Body of pancreas (tissue), 4 donors: Measurements from ENCODE around the gene SPHK2. TPM values are rescaled to one million over a fixed set of nuclear protein-coding genes. Genes with fewer than 3 reads are reported as not detected.

Experiments
- ATAC-seq: fragments of 150-250 bp; one replicate; pipeline ENCODE4 v1.9.1; 2016
- DNase-seq, 4 donors: peaks; one replicate each; pipeline ENCODE4 v3.0.0-alpha.2; 2019
- H3K27ac ChIP-seq, 4 donors: fragments of 200-600 bp; sonication (generic); 1 replicate in 3 of 4; 2 replicates in 1 of 4; pipeline versions ENCODE4 v1.5.1 to v1.6.1; 2016 to 2019; ENCODE audit warnings: mild to moderate bottlenecking in 1 of 4, mixed read lengths in 1 of 4, moderate library complexity in 1 of 4
- H3K27me3 ChIP-seq, 2 donors: fragments of 200-600 bp; sonication (generic); one replicate each; pipeline ENCODE4 v1.6.0; 2016; ENCODE audit warnings: mild to moderate bottlenecking in 1 of 2
- H3K36me3 ChIP-seq, 2 donors: fragments of 200-600 bp; sonication (generic); replicated peaks in 1 of 2; 2 replicates each; pipeline ENCODE4 v1.5.1; 2016; ENCODE audit warnings: low read depth in 2 of 2; ENCODE audit not compliant: insufficient read depth in 1 of 2
- H3K4me1 ChIP-seq: fragments of 200-600 bp; sonication (generic); one replicate; pipeline ENCODE4 v1.6.0; 2016
- H3K4me3 ChIP-seq, 2 donors: fragments of 200-600 bp; sonication (generic); 1 replicate in 1 of 2; 2 replicates in 1 of 2; pipeline ENCODE4 v1.5.1; 2016 to 2019
- H3K9me3 ChIP-seq, 3 donors: fragments of 200-600 bp; sonication (generic); 1 replicate in 2 of 3; 2 replicates in 1 of 3; pipeline ENCODE4 v1.5.1; 2016
- CTCF ChIP-seq, 7 experiments: fragments of 450-650 bp in 4 of 7; fragments of 200-600 bp in 3 of 7; sonication (generic) in 3 of 7; IDR thresholded peaks; one replicate each; pipeline ENCODE4 v1.5.1; 2016 to 2019; ENCODE audit warnings: antibody characterized with exemption in 7 of 7
- POLR2A ChIP-seq, 3 donors: fragments of 450-650 bp; IDR thresholded peaks; one replicate each; pipeline ENCODE4 v1.6.1; 2016; ENCODE audit warnings: antibody characterized with exemption in 3 of 3, mild to moderate bottlenecking in 2 of 3
- WGBS, 2 donors: methylation state at CpG; one replicate each; pipeline ENCODE4 v1.1.5; 2017; 5-methylcytosine and 5-hydroxymethylcytosine counted together
- intact Hi-C: fragments of 100-400 bp; cut with DNase I; formaldehyde crosslinking; loops from one replicate; pipeline ENCODE4 v1.15.1; 2023
- total RNA-seq, 2 donors: library from RNA; depleted of rRNA; stranded (reverse); fragments of >200 nt; gene quantifications; one replicate each; pipeline ENCODE4 v1.1.0, GENCODE V29; 2016

Gene SPHK2
- total RNA-seq, 2 donors from 2014 or later: 8.3 to 37.6 TPM

- intact Hi-C loops: no loop called here
- no peak within 1 kb of the TSS for H3K27ac ChIP-seq
- no peaks in the 10 kb centered on the region for H3K36me3 ChIP-seq
- DNase-seq (no peak), ATAC-seq (no peak)
- no peaks in the 10 kb centered on the region for H3K27me3 ChIP-seq
- no peak within 1 kb of the TSS for H3K4me3 ChIP-seq
- TF ChIP-seq POLR2A (IDR thresholded peaks at IDR 0.05) (no peak), CTCF (IDR thresholded peaks at IDR 0.05) (no peak)
- WGBS, 2 donors: 76 to 85% methylated on average over 9 to 25 of the region's 25 CpGs
- H3K4me1 ChIP-seq: peaks cover 14% of the 10 kb centered on the region
- no peaks in the 10 kb centered on the region for H3K9me3 ChIP-seq
These were observed 53.7 kb downstream of the SPHK2 start, which contains the start of gene NTN5 for GRCh38 chr19:48672994-48673393. Gene NTN5 (minus strand): TSS chr19:48673017. CDS start chr19:48670986, 2,031 bp downstream.

DNA sequence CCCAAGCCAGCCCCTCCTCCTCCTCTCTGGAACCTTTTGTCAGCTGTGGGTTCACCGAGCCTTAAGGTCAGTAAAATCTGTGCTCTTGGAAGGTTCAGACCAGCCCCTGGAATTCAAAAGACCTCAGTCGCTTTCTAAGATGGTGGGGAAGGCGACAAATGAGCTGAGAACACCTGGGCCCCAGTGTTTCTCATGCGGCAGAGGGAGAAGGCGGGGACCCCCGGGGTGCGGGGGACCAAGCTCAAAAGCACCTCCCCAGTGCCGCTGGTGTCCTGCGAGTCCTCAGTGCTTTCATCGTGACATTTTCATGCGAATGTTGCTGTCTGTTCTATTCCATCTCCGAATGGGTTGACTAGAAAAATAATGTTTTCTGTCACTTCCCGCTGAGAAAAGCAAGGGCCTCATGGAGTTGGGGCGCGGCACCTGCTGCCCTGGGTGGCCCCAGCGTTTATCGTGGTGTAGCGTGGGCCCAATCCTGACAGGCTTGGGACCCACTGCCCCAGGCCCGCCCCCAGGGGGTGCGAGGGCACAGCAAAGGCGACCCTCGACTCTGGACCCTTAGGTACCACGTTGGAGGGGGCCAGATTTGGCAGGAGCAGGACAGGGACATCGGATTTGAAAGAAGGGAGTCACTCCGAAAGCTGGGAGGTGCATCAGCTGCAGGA, 54.3 kb downstream of the SPHK2 start:
- Histone ChIP-seq H3K4me1 (peaks cover 20% of the 10 kb centered on the region), H3K27me3 (no peaks in the 10 kb centered on the region), H3K36me3 (no peaks in the 10 kb centered on the region), H3K9me3 (no peaks in the 10 kb centered on the region), H3K4me3 (no peak overlapping the region), H3K27ac (no peak overlapping the region)
- ATAC-seq (no peak), DNase-seq (no peak)
- intact Hi-C loops: no loop called here
- TF ChIP-seq POLR2A (IDR thresholded peaks at IDR 0.05) (no peak), CTCF (IDR thresholded peaks at IDR 0.05) (no peak)
- WGBS, 2 donors: 76 to 81% methylated on average over 25 of the region's 25 CpGs

DNA sequence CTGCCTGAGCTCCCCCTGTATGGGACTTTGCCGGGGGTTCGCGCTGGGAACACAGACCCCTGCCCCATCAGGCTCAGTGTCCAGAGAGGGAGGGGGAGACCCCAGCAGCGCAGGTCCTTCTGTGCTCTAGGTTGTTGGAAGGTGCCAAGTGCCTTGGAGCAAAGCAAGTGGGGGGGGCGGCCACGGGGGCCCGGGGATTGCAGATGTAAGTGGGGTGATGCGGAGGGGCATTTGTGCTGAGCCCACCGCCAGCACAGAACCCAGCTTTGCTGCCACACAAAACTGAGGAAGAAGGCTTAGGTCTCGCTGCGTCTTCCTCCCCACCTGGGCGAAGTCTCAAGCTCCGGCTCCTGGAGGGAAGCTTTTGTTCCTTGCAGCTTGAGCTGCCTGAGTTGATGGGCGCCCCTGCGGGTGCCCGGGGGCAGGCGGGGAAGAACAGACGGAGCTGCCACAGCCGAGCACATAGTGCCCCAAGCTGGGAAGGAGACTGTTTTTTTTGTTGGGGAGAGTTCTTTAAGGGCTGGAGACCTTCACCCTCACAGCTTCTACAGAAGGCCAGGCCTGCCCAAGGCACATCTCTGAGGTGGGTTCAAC, 55.0 kb downstream of the SPHK2 start:
- no peak for DNase-seq
- ATAC-seq: no peak
- no peak overlapping the region for H3K4me3 ChIP-seq
- TF ChIP-seq POLR2A (IDR thresholded peaks at IDR 0.05) (no peak), CTCF (IDR thresholded peaks at IDR 0.05) (no peak)
- H3K9me3 ChIP-seq: no peaks in the 10 kb centered on the region
- peaks cover 28% of the 10 kb centered on the region for H3K4me1 ChIP-seq
- no peak overlapping the region for H3K27ac ChIP-seq
- intact Hi-C loops: no loop called here
- 79 to 85% methylated on average over 5 to 18 of the region's 19 CpGs for WGBS, 2 donors
- H3K36me3 ChIP-seq: no peaks in the 10 kb centered on the region
- H3K27me3 ChIP-seq: no peaks in the 10 kb centered on the region

- Histone ChIP-seq H3K4me1 (peaks cover 28% of the 10 kb centered on the region), H3K27ac (no peak overlapping the region), H3K9me3 (no peaks in the 10 kb centered on the region), H3K4me3 (no peak overlapping the region), H3K36me3 (no peaks in the 10 kb centered on the region), H3K27me3 (no peaks in the 10 kb centered on the region)
- TF ChIP-seq CTCF (IDR thresholded peaks at IDR 0.05) (peak; percentile 78 to 91 (median 85)), POLR2A (IDR thresholded peaks at IDR 0.05) (no peak)
- intact Hi-C loops: no loop called here
- whole genome bisulfite sequencing, 2 donors: 24 to 26% methylated on average over 21 to 28 of the region's 28 CpGs
- ATAC-seq (peak; percentile 77), DNase-seq (peak; percentile 87 to 91 (median 90))
These were observed 55.9 kb downstream of the SPHK2 start for GRCh38 chr19:48674921-48675824.
